LNCaP clone FGC (cell line): Measurements from ENCODE around the gene GOSR1.
"Not testable (repeated sequence)": the region's sequence is repeated elsewhere in the genome, so short reads cannot be mapped to it uniquely, and the experiment has no call there.

Experiments used
- DNase-seq: peaks from one replicate; pipeline ENCODE4 v3.0.0-alpha.2; 2011; ENCODE audit warnings: low read depth
- H3K4me3 ChIP-seq: 2 replicates; pipeline ENCODE4 v1.5.1; 2011; ENCODE audit warnings: mild to moderate bottlenecking, low read depth, low read length, control low read depth
- CTCF ChIP-seq: IDR thresholded peaks from 2 replicates; pipeline ENCODE4 v1.5.1; 2012; ENCODE audit warnings: mild to moderate bottlenecking; ENCODE audit not compliant: control insufficient read depth, insufficient read depth; ENCODE audit errors: extremely low read depth

GOSR1 gene

GRCh38 chr17:30557916-30558685, 80.9 kb downstream of the GOSR1 start:
- no peak for TF ChIP-seq CTCF
- H3K4me3 ChIP-seq = no peak overlapping the region
- no peak for DNase-seq

- TF ChIP-seq CTCF = no peak
- H3K4me3 ChIP-seq = no peak overlapping the region
- no peak for DNase-seq
These were observed 81.7 kb downstream of the GOSR1 start for GRCh38 chr17:30558686-30559545.

- no peak for DNase-seq
- no peak for TF ChIP-seq CTCF
- no peak overlapping the region for H3K4me3 ChIP-seq
These were observed 82.4 kb downstream of the GOSR1 start for GRCh38 chr17:30559656-30560055.

GRCh38 chr17:30560117-30561026, 83.2 kb downstream of the GOSR1 start:
- H3K4me3 ChIP-seq, DNase-seq: not testable (repeated sequence)

GRCh38 chr17:30561766-30562165, 84.6 kb downstream of the GOSR1 start:
- not testable (repeated sequence) for DNase-seq, H3K4me3 ChIP-seq

- not testable (repeated sequence) for H3K4me3 ChIP-seq, DNase-seq
These were observed 86.1 kb downstream of the GOSR1 start for GRCh38 chr17:30563131-30563904.

- not testable (repeated sequence) for DNase-seq, H3K4me3 ChIP-seq
These were observed 86.7 kb downstream of the GOSR1 start for GRCh38 chr17:30563905-30564390.

GRCh38 chr17:30564422-30565072, 87.3 kb downstream of the GOSR1 start:
- not testable (repeated sequence) for DNase-seq, H3K4me3 ChIP-seq
